Activated CD4-positive, alpha-beta T cell treated with anti-CD3 and anti-CD28 coated beads, Interleukin-2, amount 50 U/mL, for 1 hour (primary cell): ENCODE measurements around the gene IL13.
"Not testable (repeated sequence)": the region's sequence is repeated elsewhere in the genome, so short reads cannot be mapped to it uniquely, and the experiment has no call there.

Experiments used
- DNase-seq: peaks from one replicate; pipeline ENCODE4 v3.0.0-alpha.2; 2020

IL13 gene

GRCh38 chr5:132657676-132658380, at the start of gene IL13:
Gene IL13, plus strand, starts transcription at chr5:132658173. Its CDS starts 14 bp downstream, at chr5:132658187.
- no peak for DNase-seq

DNA sequence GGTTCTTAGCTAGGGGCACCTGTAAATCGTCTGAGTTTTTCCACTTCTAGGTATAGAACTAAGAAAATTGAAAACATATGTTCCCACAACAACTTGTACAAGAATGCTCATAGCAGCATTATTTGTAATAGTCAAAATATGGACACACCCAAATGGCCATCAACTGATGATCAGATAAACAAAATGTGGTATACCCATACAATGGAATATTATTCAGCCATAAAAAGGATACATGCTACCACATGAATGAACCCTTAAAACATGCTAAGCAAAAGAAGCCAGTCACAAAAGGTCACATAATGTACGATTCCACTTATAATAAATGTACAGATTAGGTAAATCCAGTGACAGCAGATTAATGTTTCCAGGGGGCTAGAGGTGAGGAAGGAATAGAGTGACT, 46.0 kb upstream of the IL13 start:
- no peak for DNase-seq

DNA sequence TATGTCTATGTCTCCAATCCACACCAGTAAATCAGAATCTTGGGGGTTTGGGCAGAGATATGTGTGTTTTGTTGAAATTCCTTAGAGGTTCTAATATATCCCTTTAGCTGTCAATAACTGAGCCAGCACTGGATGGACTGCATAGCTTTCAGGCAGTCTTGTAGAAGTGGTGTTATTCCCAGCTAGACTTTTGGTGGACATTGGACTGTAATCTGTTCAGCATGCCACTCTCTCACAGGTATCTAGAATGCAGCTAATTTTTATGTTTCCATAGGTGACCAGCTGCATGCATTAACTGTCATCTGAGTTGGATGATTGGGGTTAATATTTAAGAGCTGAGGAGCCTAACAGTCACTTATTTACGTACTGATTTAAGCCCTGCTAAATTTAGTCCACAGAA, 45.1 kb upstream of the IL13 start:
- DNase-seq: no peak

- no peak for DNase-seq
Measured at GRCh38 chr5:132621699-132622098, 36.3 kb upstream of the IL13 start.

GRCh38 chr5:132622608-132623007, 35.4 kb upstream of the IL13 start:
- no peak for DNase-seq

DNA sequence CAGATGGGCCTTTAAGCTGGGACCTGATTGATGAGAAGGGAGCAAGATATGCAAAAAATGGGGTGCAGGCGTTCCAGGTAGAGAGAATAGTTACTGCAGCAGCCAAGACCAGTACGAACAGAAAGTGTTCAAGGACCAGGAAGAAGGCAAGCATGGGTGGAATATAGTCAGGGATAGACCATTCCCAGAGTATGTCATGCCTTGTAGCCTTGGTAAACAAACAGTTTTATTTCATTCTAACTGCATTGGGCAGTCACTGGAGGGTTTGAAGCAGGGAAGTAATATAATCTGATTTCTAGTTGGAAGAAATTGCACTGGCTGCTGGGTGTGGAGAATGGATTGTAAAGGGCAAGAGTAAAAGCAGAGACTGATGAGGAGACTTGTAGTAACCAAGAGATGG, 30.5 kb upstream of the IL13 start:
- no peak for DNase-seq

- DNase-seq: no peak
Measured at GRCh38 chr5:132628814-132629213, 29.2 kb upstream of the IL13 start.

DNA sequence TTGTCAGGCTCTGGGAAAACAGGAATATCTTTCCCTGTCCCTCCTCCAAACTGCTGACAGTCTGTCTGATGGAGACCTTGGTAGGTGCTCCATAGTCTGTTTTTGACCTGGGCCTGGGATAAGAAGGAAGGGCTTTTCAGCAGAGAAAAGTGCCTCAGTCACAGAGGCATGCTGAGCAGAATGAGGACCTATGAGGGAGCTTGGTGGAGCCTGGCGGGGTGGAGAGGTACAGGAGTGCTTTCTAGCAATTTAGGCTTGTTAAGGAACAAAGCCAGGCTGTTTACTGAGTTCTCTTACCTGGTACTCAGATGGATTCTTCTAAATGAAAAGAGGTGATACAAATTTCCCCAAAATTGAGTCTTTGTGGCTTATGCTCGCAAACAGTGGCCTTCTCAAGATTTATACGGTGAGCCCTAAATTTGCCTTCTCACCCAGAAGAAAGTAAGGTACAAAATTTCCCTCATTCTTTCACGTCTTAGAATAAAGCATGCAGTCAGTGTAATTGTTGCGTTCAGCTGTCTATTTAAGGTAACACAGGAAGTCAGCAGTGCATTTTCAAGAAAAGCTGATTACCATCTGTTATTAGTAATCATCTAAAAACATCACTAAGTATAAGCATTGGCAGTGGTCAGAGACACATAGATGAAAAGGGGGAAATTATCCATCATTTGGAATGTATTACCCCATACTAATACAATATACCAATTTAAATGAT, 28.6 kb upstream of the IL13 start:
- no peak for DNase-seq

- not testable (repeated sequence) for DNase-seq
Measured at GRCh38 chr5:132633587-132633986, 24.4 kb upstream of the IL13 start.

DNA sequence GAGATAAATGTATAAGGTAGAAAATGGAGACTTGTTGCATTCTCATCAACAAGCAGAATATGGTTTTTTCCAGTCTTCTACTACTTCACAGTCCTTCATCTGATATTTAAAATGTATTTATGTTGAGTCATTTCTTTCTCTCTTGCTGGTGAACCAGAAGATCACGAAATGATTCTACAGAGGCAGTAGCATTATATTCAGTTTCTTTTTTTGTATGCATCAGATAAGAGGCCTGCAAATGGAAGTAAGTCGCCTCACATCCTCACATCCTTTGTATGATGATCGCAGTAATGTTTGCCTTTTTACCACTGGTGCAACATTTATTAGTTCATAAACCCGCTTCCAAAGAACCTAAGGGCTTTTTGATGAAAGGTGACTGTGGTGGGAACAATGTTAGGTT, 22.1 kb upstream of the IL13 start:
- DNase-seq: no peak

DNA sequence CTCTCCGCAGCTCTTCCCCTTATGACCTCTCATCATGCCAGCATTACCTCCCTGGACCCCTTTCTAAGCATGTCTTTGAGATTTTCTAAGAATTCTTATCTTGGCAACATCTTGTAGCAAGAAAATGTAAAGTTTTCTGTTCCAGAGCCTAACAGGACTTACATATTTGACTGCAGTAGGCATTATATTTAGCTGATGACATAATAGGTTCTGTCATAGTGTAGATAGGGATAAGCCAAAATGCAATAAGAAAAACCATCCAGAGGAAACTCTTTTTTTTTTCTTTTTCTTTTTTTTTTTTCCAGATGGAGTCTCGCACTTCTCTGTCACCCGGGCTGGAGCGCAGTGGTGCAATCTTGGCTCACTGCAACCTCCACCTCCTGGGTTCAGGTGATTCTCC, 20.7 kb upstream of the IL13 start:
- DNase-seq: no peak

DNA sequence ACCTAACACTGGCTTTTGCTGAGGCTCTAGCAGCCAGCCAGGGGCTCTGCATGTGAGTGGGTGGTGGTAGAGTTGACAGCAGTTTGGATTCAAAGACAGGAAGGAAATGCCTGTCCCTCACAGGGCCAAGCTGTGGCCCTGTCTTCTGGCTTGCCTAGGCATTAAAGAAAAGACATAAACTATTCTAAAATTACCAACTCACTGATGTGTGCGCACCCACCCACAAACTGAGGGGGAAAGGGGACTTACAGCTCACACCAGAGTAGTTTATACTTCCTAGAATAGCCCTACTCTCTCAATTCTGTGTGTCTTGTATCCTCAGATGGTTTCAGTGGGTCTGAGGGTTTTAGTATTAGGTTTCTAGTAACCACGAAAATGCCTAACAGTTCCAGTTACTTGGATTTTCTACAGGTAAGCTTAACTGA, 18.3 kb upstream of the IL13 start:
- DNase-seq: no peak

DNA sequence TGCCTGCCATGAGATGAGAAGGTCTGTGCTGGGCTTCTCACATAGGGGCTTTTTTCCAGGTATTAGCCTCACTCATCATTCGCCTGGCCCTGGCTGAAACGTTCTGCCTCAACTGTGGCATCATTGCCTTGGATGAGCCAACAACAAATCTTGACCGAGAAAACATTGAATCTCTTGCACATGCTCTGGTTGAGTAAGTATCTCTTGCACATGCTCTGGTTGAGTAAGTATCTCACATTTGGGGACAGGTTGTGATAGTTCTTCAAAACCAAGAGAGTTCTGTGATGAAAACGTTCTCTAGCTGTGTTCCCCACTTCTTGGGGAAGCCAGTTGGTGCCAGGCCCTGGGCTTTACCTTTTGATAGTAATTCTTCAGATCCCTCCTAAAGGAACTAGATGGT, 17.4 kb upstream of the IL13 start:
- DNase-seq: no peak

- DNase-seq: no peak
Measured at GRCh38 chr5:132641241-132641723, 16.7 kb upstream of the IL13 start.

- DNase-seq: no peak
Measured at GRCh38 chr5:132641841-132642240, 16.1 kb upstream of the IL13 start.

DNA sequence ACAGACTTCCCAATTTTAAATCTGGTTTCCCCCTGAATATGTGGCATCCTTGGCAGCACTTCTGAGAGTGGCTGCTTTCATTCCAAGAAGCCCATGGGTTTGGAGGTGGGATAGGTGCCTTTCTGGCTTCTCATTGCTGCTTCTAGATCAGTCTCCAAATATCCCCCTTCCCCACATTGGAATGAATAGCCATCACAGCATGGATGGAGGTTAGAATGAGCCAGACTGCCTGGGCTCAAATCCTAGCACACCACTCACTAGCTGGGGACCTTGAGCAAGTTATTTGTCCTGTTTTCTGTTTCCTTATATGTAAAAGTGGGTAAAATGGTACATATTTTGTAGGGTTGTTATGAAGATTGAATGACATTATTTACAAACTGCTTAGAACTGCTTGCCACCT, 13.8 kb upstream of the IL13 start:
- DNase-seq: no peak

DNA sequence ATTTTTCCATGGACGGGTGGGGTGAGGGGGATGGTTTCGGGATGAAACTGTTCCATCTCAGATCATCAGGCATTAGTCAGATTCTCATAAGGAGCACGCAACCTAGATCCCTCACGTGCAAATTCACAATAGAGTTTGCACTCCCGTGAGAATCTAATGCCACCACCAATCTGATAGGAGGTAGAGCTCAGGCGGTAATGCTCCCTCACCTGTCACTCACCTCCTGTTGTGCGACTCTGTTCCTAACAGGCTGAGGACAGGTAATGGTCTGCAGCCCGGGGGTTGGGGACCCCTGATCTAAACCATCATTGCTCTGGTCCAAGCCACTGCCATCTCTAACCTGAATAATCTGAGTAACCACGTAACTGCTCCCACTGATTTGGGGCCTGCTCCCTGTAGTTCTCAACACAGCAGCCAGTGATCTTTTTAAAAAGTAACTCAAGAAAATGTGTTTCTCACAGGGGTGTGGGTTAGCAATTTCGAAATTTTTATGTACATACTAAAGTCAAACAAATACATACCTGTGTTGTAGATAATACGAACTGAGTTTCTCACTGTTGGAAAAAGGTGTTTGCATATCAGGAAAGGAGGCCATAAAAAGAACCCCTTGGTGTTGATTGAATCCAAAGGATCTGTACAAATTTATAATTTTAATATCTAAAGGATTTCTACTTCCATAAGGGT, 11.2 kb upstream of the IL13 start:
- DNase-seq: no peak

DNA sequence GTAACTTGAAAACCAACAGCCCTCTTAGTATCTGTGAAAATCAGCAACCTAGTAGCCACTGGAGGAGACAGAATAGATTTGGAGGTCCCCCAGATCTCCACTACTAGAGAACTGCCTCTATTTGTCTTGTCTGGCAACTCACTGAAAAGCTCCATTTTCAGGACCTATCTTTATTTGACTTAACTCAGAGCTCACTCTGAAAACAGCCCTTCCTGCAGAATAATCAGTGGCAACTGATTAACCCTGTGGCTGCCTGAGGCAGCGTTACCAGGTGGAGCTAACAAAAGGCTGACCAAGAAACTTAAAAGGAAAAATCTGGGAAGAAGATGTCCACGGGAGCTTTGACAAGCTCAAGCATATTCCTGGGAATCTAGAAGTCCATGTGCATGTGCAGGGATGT, 10.5 kb upstream of the IL13 start:
- no peak for DNase-seq

- DNase-seq: no peak
Measured at GRCh38 chr5:132648355-132648754, 9.6 kb upstream of the IL13 start.

- no peak for DNase-seq
Measured at GRCh38 chr5:132651838-132652469, 6.0 kb upstream of the IL13 start.

- DNase-seq: no peak
Measured at GRCh38 chr5:132653716-132654115, 4.3 kb upstream of the IL13 start.

DNA sequence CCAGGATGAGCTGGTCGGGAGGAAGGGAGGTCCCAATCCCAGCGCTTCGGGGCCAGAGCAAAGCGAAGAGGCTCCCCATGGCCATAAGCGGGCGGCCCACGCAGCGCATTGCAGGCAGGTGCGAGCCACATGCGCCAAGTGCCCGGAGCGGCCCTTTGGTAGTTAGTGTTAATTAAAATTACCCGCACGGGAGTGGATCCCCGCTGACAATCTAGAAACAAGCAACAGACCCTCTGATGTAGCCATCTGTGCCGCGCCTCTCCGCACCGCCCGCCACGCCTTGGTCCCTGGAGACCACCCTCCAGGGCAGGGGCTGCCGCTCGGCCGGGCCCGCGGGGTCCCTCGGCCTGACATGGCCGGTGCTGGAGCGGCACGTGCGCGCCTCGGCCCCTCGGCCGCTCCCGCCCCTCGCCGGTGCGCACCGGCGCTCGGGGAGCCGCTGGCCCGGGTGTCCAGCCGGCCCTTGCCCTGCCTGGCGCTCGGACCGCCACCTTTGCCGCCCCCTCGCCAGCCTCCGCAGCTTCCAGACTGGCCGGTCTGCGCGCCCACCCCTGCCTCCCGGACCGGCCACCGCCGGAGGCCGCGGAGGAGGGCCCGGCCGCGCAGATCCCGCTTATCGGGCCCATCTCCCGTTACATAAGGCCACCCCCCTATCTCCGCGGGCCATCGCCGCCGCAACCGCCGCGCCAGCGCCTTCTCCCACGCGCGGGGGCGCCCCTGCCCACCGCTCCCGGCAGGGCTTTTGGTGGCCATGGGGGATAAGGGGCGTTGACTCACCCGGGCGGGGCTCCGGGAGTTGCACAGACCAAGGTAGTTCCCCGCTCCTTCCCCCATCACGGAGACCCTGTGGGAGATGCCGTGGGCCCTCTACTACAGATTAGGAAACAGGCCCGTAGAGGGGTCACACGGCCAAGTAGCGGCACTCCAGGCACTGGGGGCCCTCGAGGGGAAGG, 1.9 kb upstream of the IL13 start:
- peak; percentile 19 for DNase-seq
